AML-193 (cell line): ENCODE results near the gene DPH6.
"Not testable (repeated sequence)": the region's sequence is repeated elsewhere in the genome, so short reads cannot be mapped to it uniquely, and the experiment has no call there.

ENCODE experiments used
- DNase-seq, 2 experiments: peaks; one replicate each; lab custom pipeline; 2025; lab: John Stamatoyannopoulos, UW

Gene DPH6

GRCh38 chr15:35437157-35437556, 108.8 kb downstream of the DPH6 start:
- DNase-seq: no peak

- DNase-seq: no peak
Measured at GRCh38 chr15:35436422-35436821, 109.5 kb downstream of the DPH6 start.

- DNase-seq: no peak
Measured at GRCh38 chr15:35431281-35431680, 114.7 kb downstream of the DPH6 start.

- no peak for DNase-seq
Measured at GRCh38 chr15:35430301-35430700, 115.7 kb downstream of the DPH6 start.

- no peak for DNase-seq
Measured at GRCh38 chr15:35427496-35427895, 118.5 kb downstream of the DPH6 start.

- DNase-seq: no peak
Measured at GRCh38 chr15:35427091-35427490, 118.9 kb downstream of the DPH6 start.

GRCh38 chr15:35410775-35411174, 135.2 kb downstream of the DPH6 start:
- no peak for DNase-seq

GRCh38 chr15:35399901-35400300, 146.1 kb downstream of the DPH6 start:
- no peak for DNase-seq

- DNase-seq: no peak
Measured at GRCh38 chr15:35397027-35397426, 148.9 kb downstream of the DPH6 start.

- DNase-seq: peak in 1 of 2 experiments; percentile 9
Measured at GRCh38 chr15:35394416-35394815, 151.5 kb downstream of the DPH6 start.

- no peak for DNase-seq
Measured at GRCh38 chr15:35393398-35393797, 152.6 kb downstream of the DPH6 start.

GRCh38 chr15:35391408-35391984, 154.5 kb downstream of the DPH6 start:
- not testable (repeated sequence) for DNase-seq

GRCh38 chr15:35383506-35383905, 162.5 kb downstream of the DPH6 start:
- no peak for DNase-seq

- no peak for DNase-seq
Measured at GRCh38 chr15:35381328-35381727, 164.6 kb downstream of the DPH6 start.

- no peak for DNase-seq
Measured at GRCh38 chr15:35379972-35380371, 166.0 kb downstream of the DPH6 start.

GRCh38 chr15:35378454-35378853, 167.5 kb downstream of the DPH6 start:
- DNase-seq: not testable (repeated sequence)

- peak in 1 of 2 experiments; percentile 26 for DNase-seq
Measured at GRCh38 chr15:35376707-35377106, 169.3 kb downstream of the DPH6 start.

- DNase-seq: no peak
Measured at GRCh38 chr15:35374661-35375060, 171.3 kb downstream of the DPH6 start.

- DNase-seq: no peak
Measured at GRCh38 chr15:35362195-35362829, 183.7 kb downstream of the DPH6 start.

GRCh38 chr15:35358824-35359223, 187.1 kb downstream of the DPH6 start:
- DNase-seq: no peak

GRCh38 chr15:35351059-35351458, 194.9 kb downstream of the DPH6 start:
- no peak for DNase-seq

- no peak for DNase-seq
Measured at GRCh38 chr15:35349916-35350315, 196.0 kb downstream of the DPH6 start.

GRCh38 chr15:35330916-35331315, 215.0 kb downstream of the DPH6 start:
- no peak for DNase-seq
